ENCODE results near the gene DLGAP4.

- TF ChIP-seq SP4 (CRISPR knock-in tag; IDR thresholded peaks at IDR 0.05) (no peak), EZH2 (conservative IDR thresholded peaks at IDR 0.05; ENCODE audit: low read depth, low read length) (no peak), ZNF513 (CRISPR knock-in tag; conservative IDR thresholded peaks at IDR 0.05) (no peak), ZNF841 (CRISPR knock-in tag; IDR thresholded peaks at IDR 0.05; ENCODE audit: borderline replicate concordance) (no peak), MIER3 (CRISPR knock-in tag; IDR thresholded peaks at IDR 0.05; ENCODE audit: borderline replicate concordance) (no peak), NR2C2 (CRISPR knock-in tag; IDR thresholded peaks at IDR 0.05; ENCODE audit: borderline replicate concordance) (no peak), LBX2 (CRISPR knock-in tag; IDR thresholded peaks at IDR 0.05; ENCODE audit: borderline replicate concordance) (no peak), STAG1 (CRISPR knock-in tag; IDR thresholded peaks at IDR 0.05) (no peak), YEATS4 (CRISPR knock-in tag; IDR thresholded peaks at IDR 0.05; ENCODE audit: borderline replicate concordance) (no peak), ZNF354B (CRISPR knock-in tag; IDR thresholded peaks at IDR 0.05) (no peak)
- TF ChIP-seq, protein P1, sequence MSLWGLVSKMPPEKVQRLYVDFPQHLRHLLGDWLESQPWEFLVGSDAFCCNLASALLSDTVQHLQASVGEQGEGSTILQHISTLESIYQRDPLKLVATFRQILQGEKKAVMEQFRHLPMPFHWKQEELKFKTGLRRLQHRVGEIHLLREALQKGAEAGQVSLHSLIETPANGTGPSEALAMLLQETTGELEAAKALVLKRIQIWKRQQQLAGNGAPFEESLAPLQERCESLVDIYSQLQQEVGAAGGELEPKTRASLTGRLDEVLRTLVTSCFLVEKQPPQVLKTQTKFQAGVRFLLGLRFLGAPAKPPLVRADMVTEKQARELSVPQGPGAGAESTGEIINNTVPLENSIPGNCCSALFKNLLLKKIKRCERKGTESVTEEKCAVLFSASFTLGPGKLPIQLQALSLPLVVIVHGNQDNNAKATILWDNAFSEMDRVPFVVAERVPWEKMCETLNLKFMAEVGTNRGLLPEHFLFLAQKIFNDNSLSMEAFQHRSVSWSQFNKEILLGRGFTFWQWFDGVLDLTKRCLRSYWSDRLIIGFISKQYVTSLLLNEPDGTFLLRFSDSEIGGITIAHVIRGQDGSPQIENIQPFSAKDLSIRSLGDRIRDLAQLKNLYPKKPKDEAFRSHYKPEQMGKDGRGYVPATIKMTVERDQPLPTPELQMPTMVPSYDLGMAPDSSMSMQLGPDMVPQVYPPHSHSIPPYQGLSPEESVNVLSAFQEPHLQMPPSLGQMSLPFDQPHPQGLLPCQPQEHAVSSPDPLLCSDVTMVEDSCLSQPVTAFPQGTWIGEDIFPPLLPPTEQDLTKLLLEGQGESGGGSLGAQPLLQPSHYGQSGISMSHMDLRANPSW (CRISPR knock-in tag; IDR thresholded peaks at IDR 0.05; ENCODE audit: borderline replicate concordance), result no peak
- TF ChIP-seq, protein P2, sequence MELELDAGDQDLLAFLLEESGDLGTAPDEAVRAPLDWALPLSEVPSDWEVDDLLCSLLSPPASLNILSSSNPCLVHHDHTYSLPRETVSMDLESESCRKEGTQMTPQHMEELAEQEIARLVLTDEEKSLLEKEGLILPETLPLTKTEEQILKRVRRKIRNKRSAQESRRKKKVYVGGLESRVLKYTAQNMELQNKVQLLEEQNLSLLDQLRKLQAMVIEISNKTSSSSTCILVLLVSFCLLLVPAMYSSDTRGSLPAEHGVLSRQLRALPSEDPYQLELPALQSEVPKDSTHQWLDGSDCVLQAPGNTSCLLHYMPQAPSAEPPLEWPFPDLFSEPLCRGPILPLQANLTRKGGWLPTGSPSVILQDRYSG (CRISPR knock-in tag; IDR thresholded peaks at IDR 0.05), result no peak
- TF ChIP-seq, protein P3, sequence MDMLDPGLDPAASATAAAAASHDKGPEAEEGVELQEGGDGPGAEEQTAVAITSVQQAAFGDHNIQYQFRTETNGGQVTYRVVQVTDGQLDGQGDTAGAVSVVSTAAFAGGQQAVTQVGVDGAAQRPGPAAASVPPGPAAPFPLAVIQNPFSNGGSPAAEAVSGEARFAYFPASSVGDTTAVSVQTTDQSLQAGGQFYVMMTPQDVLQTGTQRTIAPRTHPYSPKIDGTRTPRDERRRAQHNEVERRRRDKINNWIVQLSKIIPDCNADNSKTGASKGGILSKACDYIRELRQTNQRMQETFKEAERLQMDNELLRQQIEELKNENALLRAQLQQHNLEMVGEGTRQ (IDR thresholded peaks at IDR 0.05; ENCODE audit: low read depth, low read length), result no peak
- TF ChIP-seq, protein P3 (CRISPR knock-in tag; IDR thresholded peaks at IDR 0.05; ENCODE audit: borderline replicate concordance), result no peak
- TF ChIP-seq, protein P4, sequence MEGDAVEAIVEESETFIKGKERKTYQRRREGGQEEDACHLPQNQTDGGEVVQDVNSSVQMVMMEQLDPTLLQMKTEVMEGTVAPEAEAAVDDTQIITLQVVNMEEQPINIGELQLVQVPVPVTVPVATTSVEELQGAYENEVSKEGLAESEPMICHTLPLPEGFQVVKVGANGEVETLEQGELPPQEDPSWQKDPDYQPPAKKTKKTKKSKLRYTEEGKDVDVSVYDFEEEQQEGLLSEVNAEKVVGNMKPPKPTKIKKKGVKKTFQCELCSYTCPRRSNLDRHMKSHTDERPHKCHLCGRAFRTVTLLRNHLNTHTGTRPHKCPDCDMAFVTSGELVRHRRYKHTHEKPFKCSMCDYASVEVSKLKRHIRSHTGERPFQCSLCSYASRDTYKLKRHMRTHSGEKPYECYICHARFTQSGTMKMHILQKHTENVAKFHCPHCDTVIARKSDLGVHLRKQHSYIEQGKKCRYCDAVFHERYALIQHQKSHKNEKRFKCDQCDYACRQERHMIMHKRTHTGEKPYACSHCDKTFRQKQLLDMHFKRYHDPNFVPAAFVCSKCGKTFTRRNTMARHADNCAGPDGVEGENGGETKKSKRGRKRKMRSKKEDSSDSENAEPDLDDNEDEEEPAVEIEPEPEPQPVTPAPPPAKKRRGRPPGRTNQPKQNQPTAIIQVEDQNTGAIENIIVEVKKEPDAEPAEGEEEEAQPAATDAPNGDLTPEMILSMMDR (CRISPR knock-in tag; IDR thresholded peaks at IDR 0.05), result no peak
These were observed 198.2 kb downstream of the DLGAP4 start for GRCh38 chr20:36504295-36504694.

Measured in HepG2 (cell line).